ENCODE measurements around the gene ENTPD1. TPM values are rescaled to one million over a fixed set of nuclear protein-coding genes. Genes with fewer than 3 reads are reported as not detected.

ENTPD1 gene
- polyA plus RNA-seq, 1 donor (not counting 4 experiments of a cell fraction or from before 2014, with no cell fraction given) = 0.03 TPM

Other genes with a start within 250 kb of the ENTPD1 start
- gene SORBS1, start 194.8 kb upstream of the ENTPD1 start, polyA plus RNA-seq = 0.32 to 0.54 TPM (median 0.42 TPM) in 3 replicates
- 51.0 to 67.3 TPM (median 53.4 TPM) in 3 replicates for gene ALDH18A1, start 99.5 kb upstream of the ENTPD1 start, polyA plus RNA-seq
- 41.2 to 45.0 TPM (median 43.0 TPM) in 3 replicates for gene TCTN3, start 62.2 kb upstream of the ENTPD1 start, polyA plus RNA-seq
- gene CC2D2B, start 151.8 kb downstream of the ENTPD1 start, polyA plus RNA-seq = 0.03 to 0.10 TPM (median 0.10 TPM) in 3 replicates

Measured in keratinocyte (primary cell).